WTC11 (cell line): ENCODE data around the gene GLRA3.

Source experiments
- EMX1 ChIP-seq: fragments of 250-450 bp; sonication (Bioruptor Pico); IDR thresholded peaks from 2 replicates; pipeline ENCODE4 v1.8.0; 2021; ENCODE audit warnings: mild to moderate bottlenecking
- FOXP1 ChIP-seq: sonication (generic); formaldehyde crosslinking; IDR thresholded peaks from 2 replicates; pipeline ENCODE4 v1.8.0; 2022; ENCODE audit warnings: missing genetic modification reagents, mild to moderate bottlenecking, moderate library complexity, borderline replicate concordance
- MXD4 ChIP-seq: fragments of 250-450 bp; sonication (Bioruptor Pico); IDR thresholded peaks from 2 replicates; pipeline ENCODE4 v1.8.0; 2021; ENCODE audit warnings: mild to moderate bottlenecking, moderate library complexity, borderline replicate concordance
- MYBL2 ChIP-seq: sonication (generic); formaldehyde crosslinking; IDR thresholded peaks from 2 replicates; pipeline ENCODE4 v1.8.1; 2023; ENCODE audit warnings: mild to moderate bottlenecking, moderate library complexity, missing genetic modification reagents
- NFYB ChIP-seq: sonication (generic); formaldehyde crosslinking; conservative IDR thresholded peaks from 2 replicates; pipeline ENCODE4 v1.8.0; 2022; ENCODE audit warnings: low read depth, missing genetic modification reagents
- TCF7 ChIP-seq: sonication (generic); formaldehyde crosslinking; IDR thresholded peaks from 2 replicates; pipeline ENCODE4 v1.8.0; 2022; ENCODE audit warnings: mild to moderate bottlenecking, low read depth, missing genetic modification reagents, moderate library complexity
- ZNF317 ChIP-seq: sonication (generic); formaldehyde crosslinking; IDR thresholded peaks from 2 replicates; pipeline ENCODE4 v1.8.1; 2023; ENCODE audit warnings: low read depth, mild to moderate bottlenecking, moderate library complexity, missing genetic modification reagents, borderline replicate concordance
- TF ChIP-seq, protein P1 (sequence below): fragments of 200-600 bp; IDR thresholded peaks from 2 replicates; pipeline ENCODE4 v1.8.0; 2022; ENCODE audit warnings: antibody characterized with exemption
- TF ChIP-seq, protein P2 (sequence below): sonication (generic); formaldehyde crosslinking; IDR thresholded peaks from 2 replicates; pipeline ENCODE4 v1.8.0; 2022; ENCODE audit warnings: mild to moderate bottlenecking, missing genetic modification reagents
- TF ChIP-seq, protein P3 (sequence below): sonication (generic); formaldehyde crosslinking; IDR thresholded peaks from 2 replicates; pipeline ENCODE4 v1.8.1; 2022; ENCODE audit warnings: mild to moderate bottlenecking, missing genetic modification reagents, moderate library complexity, borderline replicate concordance
- TF ChIP-seq, protein P4 (sequence below): sonication (generic); formaldehyde crosslinking; IDR thresholded peaks from 2 replicates; pipeline ENCODE4 v1.8.0; 2022; ENCODE audit warnings: mild to moderate bottlenecking, missing genetic modification reagents
- TF ChIP-seq, protein P5 (sequence below): sonication (generic); formaldehyde crosslinking; IDR thresholded peaks from 2 replicates; pipeline ENCODE4 v1.8.0; 2022; ENCODE audit warnings: mild to moderate bottlenecking, missing genetic modification reagents

DNA sequence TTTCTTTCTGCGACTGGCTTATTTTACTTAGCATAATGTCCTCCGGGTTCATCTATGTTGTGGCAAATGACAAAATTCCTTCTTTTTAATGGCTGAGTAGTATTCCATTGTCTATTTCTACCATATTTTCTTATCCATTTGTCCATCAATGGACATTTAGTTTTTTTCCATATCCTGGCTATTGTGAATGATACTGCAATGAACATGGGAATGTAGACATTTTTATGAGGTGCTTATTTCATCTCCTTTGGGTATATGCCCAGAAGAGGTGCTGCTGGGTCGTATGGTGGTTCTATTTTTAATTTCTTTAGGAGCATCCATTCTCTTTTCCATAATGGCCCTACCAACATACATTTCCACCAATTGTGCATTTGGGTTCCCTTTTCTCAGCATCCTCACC lies 230.2 kb downstream of the GLRA3 start:
- TF ChIP-seq, protein P1, sequence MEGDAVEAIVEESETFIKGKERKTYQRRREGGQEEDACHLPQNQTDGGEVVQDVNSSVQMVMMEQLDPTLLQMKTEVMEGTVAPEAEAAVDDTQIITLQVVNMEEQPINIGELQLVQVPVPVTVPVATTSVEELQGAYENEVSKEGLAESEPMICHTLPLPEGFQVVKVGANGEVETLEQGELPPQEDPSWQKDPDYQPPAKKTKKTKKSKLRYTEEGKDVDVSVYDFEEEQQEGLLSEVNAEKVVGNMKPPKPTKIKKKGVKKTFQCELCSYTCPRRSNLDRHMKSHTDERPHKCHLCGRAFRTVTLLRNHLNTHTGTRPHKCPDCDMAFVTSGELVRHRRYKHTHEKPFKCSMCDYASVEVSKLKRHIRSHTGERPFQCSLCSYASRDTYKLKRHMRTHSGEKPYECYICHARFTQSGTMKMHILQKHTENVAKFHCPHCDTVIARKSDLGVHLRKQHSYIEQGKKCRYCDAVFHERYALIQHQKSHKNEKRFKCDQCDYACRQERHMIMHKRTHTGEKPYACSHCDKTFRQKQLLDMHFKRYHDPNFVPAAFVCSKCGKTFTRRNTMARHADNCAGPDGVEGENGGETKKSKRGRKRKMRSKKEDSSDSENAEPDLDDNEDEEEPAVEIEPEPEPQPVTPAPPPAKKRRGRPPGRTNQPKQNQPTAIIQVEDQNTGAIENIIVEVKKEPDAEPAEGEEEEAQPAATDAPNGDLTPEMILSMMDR, result no peak
- TF ChIP-seq MXD4, result no peak
- TF ChIP-seq TCF7, result no peak
- TF ChIP-seq, protein P2, sequence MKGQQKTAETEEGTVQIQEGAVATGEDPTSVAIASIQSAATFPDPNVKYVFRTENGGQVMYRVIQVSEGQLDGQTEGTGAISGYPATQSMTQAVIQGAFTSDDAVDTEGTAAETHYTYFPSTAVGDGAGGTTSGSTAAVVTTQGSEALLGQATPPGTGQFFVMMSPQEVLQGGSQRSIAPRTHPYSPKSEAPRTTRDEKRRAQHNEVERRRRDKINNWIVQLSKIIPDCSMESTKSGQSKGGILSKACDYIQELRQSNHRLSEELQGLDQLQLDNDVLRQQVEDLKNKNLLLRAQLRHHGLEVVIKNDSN, result no peak
- no peak for TF ChIP-seq NFYB (CRISPR knock-in tag)
- TF ChIP-seq, protein P3, sequence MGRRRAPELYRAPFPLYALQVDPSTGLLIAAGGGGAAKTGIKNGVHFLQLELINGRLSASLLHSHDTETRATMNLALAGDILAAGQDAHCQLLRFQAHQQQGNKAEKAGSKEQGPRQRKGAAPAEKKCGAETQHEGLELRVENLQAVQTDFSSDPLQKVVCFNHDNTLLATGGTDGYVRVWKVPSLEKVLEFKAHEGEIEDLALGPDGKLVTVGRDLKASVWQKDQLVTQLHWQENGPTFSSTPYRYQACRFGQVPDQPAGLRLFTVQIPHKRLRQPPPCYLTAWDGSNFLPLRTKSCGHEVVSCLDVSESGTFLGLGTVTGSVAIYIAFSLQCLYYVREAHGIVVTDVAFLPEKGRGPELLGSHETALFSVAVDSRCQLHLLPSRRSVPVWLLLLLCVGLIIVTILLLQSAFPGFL (CRISPR knock-in tag), result no peak
- TF ChIP-seq, protein P4, sequence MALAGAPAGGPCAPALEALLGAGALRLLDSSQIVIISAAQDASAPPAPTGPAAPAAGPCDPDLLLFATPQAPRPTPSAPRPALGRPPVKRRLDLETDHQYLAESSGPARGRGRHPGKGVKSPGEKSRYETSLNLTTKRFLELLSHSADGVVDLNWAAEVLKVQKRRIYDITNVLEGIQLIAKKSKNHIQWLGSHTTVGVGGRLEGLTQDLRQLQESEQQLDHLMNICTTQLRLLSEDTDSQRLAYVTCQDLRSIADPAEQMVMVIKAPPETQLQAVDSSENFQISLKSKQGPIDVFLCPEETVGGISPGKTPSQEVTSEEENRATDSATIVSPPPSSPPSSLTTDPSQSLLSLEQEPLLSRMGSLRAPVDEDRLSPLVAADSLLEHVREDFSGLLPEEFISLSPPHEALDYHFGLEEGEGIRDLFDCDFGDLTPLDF (CRISPR knock-in tag), result no peak
- no peak for TF ChIP-seq FOXP1 (CRISPR knock-in tag)
- no peak for TF ChIP-seq MYBL2 (CRISPR knock-in tag)
- TF ChIP-seq EMX1 (CRISPR knock-in tag), result no peak
- TF ChIP-seq ZNF317 (CRISPR knock-in tag), result no peak
- TF ChIP-seq, protein P5, sequence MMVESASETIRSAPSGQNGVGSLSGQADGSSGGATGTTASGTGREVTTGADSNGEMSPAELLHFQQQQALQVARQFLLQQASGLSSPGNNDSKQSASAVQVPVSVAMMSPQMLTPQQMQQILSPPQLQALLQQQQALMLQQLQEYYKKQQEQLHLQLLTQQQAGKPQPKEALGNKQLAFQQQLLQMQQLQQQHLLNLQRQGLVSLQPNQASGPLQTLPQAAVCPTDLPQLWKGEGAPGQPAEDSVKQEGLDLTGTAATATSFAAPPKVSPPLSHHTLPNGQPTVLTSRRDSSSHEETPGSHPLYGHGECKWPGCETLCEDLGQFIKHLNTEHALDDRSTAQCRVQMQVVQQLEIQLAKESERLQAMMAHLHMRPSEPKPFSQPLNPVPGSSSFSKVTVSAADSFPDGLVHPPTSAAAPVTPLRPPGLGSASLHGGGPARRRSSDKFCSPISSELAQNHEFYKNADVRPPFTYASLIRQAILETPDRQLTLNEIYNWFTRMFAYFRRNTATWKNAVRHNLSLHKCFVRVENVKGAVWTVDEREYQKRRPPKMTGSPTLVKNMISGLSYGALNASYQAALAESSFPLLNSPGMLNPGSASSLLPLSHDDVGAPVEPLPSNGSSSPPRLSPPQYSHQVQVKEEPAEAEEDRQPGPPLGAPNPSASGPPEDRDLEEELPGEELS (CRISPR knock-in tag), result no peak
